HepG2 (cell line): ENCODE measurements around the gene TBL3. TPM values are rescaled to one million over a fixed set of nuclear protein-coding genes. Genes with fewer than 3 reads are reported as not detected.
A peak's percentile ranks its signal among the peaks of the same experiment; 100 is the strongest.

Experiments
- BHLHE40 ChIP-seq: IDR thresholded peaks from 2 replicates; pipeline ENCODE4 v1.6.1; 2011; ENCODE audit warnings: low read length, improper control_type of control experiment
- DMAP1 ChIP-seq: IDR thresholded peaks from 2 replicates; pipeline ENCODE4 v1.6.1; 2016
- GRHL1 ChIP-seq: sonication (generic); formaldehyde crosslinking; conservative IDR thresholded peaks from 2 replicates; pipeline ENCODE4 v1.8.0; 2022; ENCODE audit warnings: missing genetic modification reagents
- MEIS1 ChIP-seq: sonication (generic); formaldehyde crosslinking; IDR thresholded peaks from 2 replicates; pipeline ENCODE4 v1.9.0; 2021; ENCODE audit warnings: mild to moderate bottlenecking, missing genetic modification reagents, moderate library complexity, borderline replicate concordance
- MIXL1 ChIP-seq: IDR thresholded peaks from 2 replicates; pipeline ENCODE4 v1.6.1; 2016
- NFIB ChIP-seq: sonication (generic); formaldehyde crosslinking; IDR thresholded peaks from 2 replicates; pipeline ENCODE4 v1.9.0; 2021; ENCODE audit warnings: missing genetic modification reagents, mild to moderate bottlenecking, borderline replicate concordance
- NFKB2 ChIP-seq: sonication (generic); formaldehyde crosslinking; IDR thresholded peaks from 2 replicates; pipeline ENCODE4 v1.4.0; 2020; ENCODE audit warnings: missing genetic modification reagents, borderline replicate concordance
- NFYC ChIP-seq: IDR thresholded peaks from 2 replicates; pipeline ENCODE4 v1.6.1; 2016; ENCODE audit warnings: missing genetic modification reagents, missing compliant biosample characterization
- NRL ChIP-seq: sonication (generic); formaldehyde crosslinking; IDR thresholded peaks from 2 replicates; pipeline ENCODE4 v1.5.0; 2020; ENCODE audit warnings: missing genetic modification reagents, mild to moderate bottlenecking, moderate library complexity, borderline replicate concordance
- SATB2 ChIP-seq: sonication (generic); formaldehyde crosslinking; IDR thresholded peaks from 2 replicates; pipeline ENCODE4 v1.5.0; 2020; ENCODE audit warnings: missing genetic modification reagents
- TARDBP ChIP-seq: sonication (generic); formaldehyde crosslinking; IDR thresholded peaks from 2 replicates; pipeline ENCODE4 v1.8.0; 2022; ENCODE audit warnings: mild to moderate bottlenecking, missing genetic modification reagents
- TMF1 ChIP-seq: sonication (generic); formaldehyde crosslinking; IDR thresholded peaks from 2 replicates; pipeline ENCODE4 v1.8.1; 2022; ENCODE audit warnings: low read depth, missing genetic modification reagents
- XRCC5 ChIP-seq: fragments of 200-400 bp; formaldehyde crosslinking; optimal IDR thresholded peaks from 2 replicates; pipeline ENCODE3; 2017; ENCODE audit warnings: mild to moderate bottlenecking, low read length
- ZNF138 ChIP-seq: sonication (generic); formaldehyde crosslinking; IDR thresholded peaks from 2 replicates; pipeline ENCODE4 v1.5.0; 2020; ENCODE audit warnings: mild to moderate bottlenecking, low read depth, missing genetic modification reagents
- ZNF431 ChIP-seq: sonication (generic); formaldehyde crosslinking; IDR thresholded peaks from 2 replicates; pipeline ENCODE4 v1.9.0; 2022; ENCODE audit warnings: missing genetic modification reagents, low read depth, mild to moderate bottlenecking, borderline replicate concordance
- ZNF549 ChIP-seq: sonication (generic); formaldehyde crosslinking; IDR thresholded peaks from 2 replicates; pipeline ENCODE4 v1.5.0; 2020; ENCODE audit warnings: missing genetic modification reagents
- ZNF572 ChIP-seq: sonication (generic); formaldehyde crosslinking; IDR thresholded peaks from 2 replicates; pipeline ENCODE4 v1.5.1; 2020; ENCODE audit warnings: mild to moderate bottlenecking, missing genetic modification reagents
- ZNF577 ChIP-seq: sonication (generic); formaldehyde crosslinking; IDR thresholded peaks from 2 replicates; pipeline ENCODE4 v1.4.0; 2020; ENCODE audit warnings: mild to moderate bottlenecking, low read depth, missing genetic modification reagents, borderline replicate concordance
- ZNF75D ChIP-seq: sonication (generic); formaldehyde crosslinking; IDR thresholded peaks from 2 replicates; pipeline ENCODE4 v1.8.1; 2023; ENCODE audit warnings: missing genetic modification reagents, mild to moderate bottlenecking, borderline replicate concordance
- ZNF775 ChIP-seq: sonication (generic); formaldehyde crosslinking; IDR thresholded peaks from 2 replicates; pipeline ENCODE4 v1.4.0; 2020; ENCODE audit warnings: missing genetic modification reagents, mild to moderate bottlenecking, moderate library complexity, borderline replicate concordance
- ZNF781 ChIP-seq: sonication (generic); formaldehyde crosslinking; IDR thresholded peaks from 2 replicates; pipeline ENCODE4 v1.5.1; 2020; ENCODE audit warnings: borderline replicate concordance, mild to moderate bottlenecking, missing genetic modification reagents; ENCODE audit errors: not compliant biosample characterization
- ZNF879 ChIP-seq: sonication (generic); formaldehyde crosslinking; IDR thresholded peaks from 2 replicates; pipeline ENCODE4 v1.8.1; 2023; ENCODE audit warnings: missing genetic modification reagents
- ZSCAN30 ChIP-seq: sonication (generic); formaldehyde crosslinking; IDR thresholded peaks from 2 replicates; pipeline ENCODE4 v1.5.0; 2020; ENCODE audit warnings: mild to moderate bottlenecking, missing genetic modification reagents
- polyA plus RNA-seq, 8 experiments: library from polyadenylated mRNA; depleted of rRNA in 3 of 8; stranded (reverse) in 7 of 8; unstranded in 1 of 8; fragments of >200 nt; fragmentation: Illumina TruSeq in 4 of 8; extraction: Trizol in 4 of 8; gene quantifications; 2 replicates each; pipeline versions ENCODE4 v1.2.1 to v1.2.3, GENCODE V29; 2011 to 2016; ENCODE audit warnings: low read depth in 4 of 8, missing spikeins in 1 of 8, mixed read lengths in 1 of 8; ENCODE audit not compliant: insufficient read depth in 1 of 8
- total RNA-seq, 5 experiments: library from RNA; depleted of rRNA; stranded (reverse); fragments of >200 nt; fragmentation: Illumina TruSeq; extraction: Trizol; gene quantifications; 2 replicates each; pipeline ENCODE4 v1.2.3, GENCODE V29; 2016; ENCODE audit warnings: low read depth in 1 of 5
- TF ChIP-seq, protein P1 (sequence below): sonication (generic); formaldehyde crosslinking; IDR thresholded peaks from 2 replicates; pipeline ENCODE4 v1.4.0; 2020; ENCODE audit warnings: missing genetic modification reagents, borderline replicate concordance
- TF ChIP-seq, protein P2 (sequence below), 2 experiments: sonication (generic) in 1 of 2; formaldehyde crosslinking in 1 of 2; IDR thresholded peaks; 2 replicates each; pipeline versions ENCODE4 v1.4.0 to v1.6.1; 2018 to 2020; ENCODE audit warnings: missing genetic modification reagents in 2 of 2, borderline replicate concordance in 1 of 2, low read depth in 1 of 2, mild to moderate bottlenecking in 1 of 2, missing biosample characterization in 1 of 2

Gene TBL3
- total and polyA plus RNA-seq, 2 of the 13 experiments (the other 11 are each of a cell fraction or from before 2014, with no cell fraction given) = 16.8 to 38.0 TPM

GRCh38 chr16:1941162-1942046, 30.4 kb upstream of the TBL3 start (continued):
- no peak for TF ChIP-seq GRHL1 (CRISPR knock-in tag)
- no peak for TF ChIP-seq ZNF577
- TF ChIP-seq ZNF572 (CRISPR knock-in tag) = no peak
- TF ChIP-seq MEIS1 (CRISPR knock-in tag) = no peak
- peak; percentile 88 for TF ChIP-seq BHLHE40
- TF ChIP-seq ZNF549 (CRISPR knock-in tag) = no peak
- TF ChIP-seq ZSCAN30 (CRISPR knock-in tag) = no peak
- TF ChIP-seq ZNF775 (CRISPR knock-in tag) = no peak
- no peak for TF ChIP-seq NFIB (CRISPR knock-in tag)
- TF ChIP-seq, protein P1, sequence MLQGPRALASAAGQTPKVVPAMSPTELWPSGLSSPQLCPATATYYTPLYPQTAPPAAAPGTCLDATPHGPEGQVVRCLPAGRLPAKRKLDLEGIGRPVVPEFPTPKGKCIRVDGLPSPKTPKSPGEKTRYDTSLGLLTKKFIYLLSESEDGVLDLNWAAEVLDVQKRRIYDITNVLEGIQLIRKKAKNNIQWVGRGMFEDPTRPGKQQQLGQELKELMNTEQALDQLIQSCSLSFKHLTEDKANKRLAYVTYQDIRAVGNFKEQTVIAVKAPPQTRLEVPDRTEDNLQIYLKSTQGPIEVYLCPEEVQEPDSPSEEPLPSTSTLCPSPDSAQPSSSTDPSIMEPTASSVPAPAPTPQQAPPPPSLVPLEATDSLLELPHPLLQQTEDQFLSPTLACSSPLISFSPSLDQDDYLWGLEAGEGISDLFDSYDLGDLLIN (CRISPR knock-in tag) = no peak
- TF ChIP-seq, protein P2, sequence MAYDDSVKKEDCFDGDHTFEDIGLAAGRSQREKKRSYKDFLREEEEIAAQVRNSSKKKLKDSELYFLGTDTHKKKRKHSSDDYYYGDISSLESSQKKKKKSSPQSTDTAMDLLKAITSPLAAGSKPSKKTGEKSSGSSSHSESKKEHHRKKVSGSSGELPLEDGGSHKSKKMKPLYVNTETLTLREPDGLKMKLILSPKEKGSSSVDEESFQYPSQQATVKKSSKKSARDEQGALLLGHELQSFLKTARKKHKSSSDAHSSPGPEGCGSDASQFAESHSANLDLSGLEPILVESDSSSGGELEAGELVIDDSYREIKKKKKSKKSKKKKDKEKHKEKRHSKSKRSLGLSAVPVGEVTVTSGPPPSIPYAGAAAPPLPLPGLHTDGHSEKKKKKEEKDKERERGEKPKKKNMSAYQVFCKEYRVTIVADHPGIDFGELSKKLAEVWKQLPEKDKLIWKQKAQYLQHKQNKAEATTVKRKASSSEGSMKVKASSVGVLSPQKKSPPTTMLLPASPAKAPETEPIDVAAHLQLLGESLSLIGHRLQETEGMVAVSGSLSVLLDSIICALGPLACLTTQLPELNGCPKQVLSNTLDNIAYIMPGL (CRISPR knock-in tag; IDR thresholded peaks at IDR 0.05; ENCODE audit: borderline replicate concordance in 1 of 2, low read depth in 1 of 2) = peak in 1 of 2 experiments; percentile 78
- peak; percentile 54; the same call in 1 of the 2 replicates for TF ChIP-seq DMAP1 (CRISPR knock-in tag)
- peak; percentile 79 for TF ChIP-seq XRCC5
- TF ChIP-seq ZNF431 (CRISPR knock-in tag) = 0 out of 2 replicates have a peak, but pooled peaks have one; percentile 32
- no peak for TF ChIP-seq TARDBP (CRISPR knock-in tag)
- TF ChIP-seq SATB2 = no peak
- TF ChIP-seq ZNF138 = 0 out of 2 replicates have a peak, but pooled peaks have one; percentile 25
- no peak for TF ChIP-seq NRL
- TF ChIP-seq ZNF879 (CRISPR knock-in tag) = no peak
- peak; percentile 32; the same call in 1 of the 2 replicates for TF ChIP-seq NFYC
- TF ChIP-seq NFKB2 (CRISPR knock-in tag) = no peak
- no peak for TF ChIP-seq MIXL1 (CRISPR knock-in tag)
- no peak; the same call in 1 of the 2 replicates for TF ChIP-seq TMF1 (CRISPR knock-in tag)
- no peak for TF ChIP-seq ZNF781
- TF ChIP-seq ZNF75D = no peak
